ENCODE results near the gene ZBTB46.

ZBTB46 gene

GRCh38 chr20:63861981-63862901 is 31.2 kb upstream of the ZBTB46 start:
- DNase-seq (ENCODE audit: extremely low read depth, low read depth): no peak
- TF ChIP-seq CTCF (IDR thresholded peaks at IDR 0.05; ENCODE audit: low read depth, low read length, missing control alignments): no peak
- H3K4me3 ChIP-seq (replicated peaks; ENCODE audit: low read depth, low read length): no peak overlapping the region

- no peak for DNase-seq (ENCODE audit: extremely low read depth, low read depth)
- TF ChIP-seq CTCF (IDR thresholded peaks at IDR 0.05; ENCODE audit: low read depth, low read length, missing control alignments): no peak
- H3K4me3 ChIP-seq (replicated peaks; ENCODE audit: low read depth, low read length): no peak within 1 kb of the TSS
These were observed 30.4 kb upstream of the ZBTB46 start, which contains the start of gene ABHD16B for GRCh38 chr20:63861365-63861934. ABHD16B (plus strand) TSS chr20:63861498; CDS start chr20:63861541, 43 bp downstream.

GRCh38 chr20:63860325-63861051 is 29.4 kb upstream of the ZBTB46 start:
- no peak overlapping the region for H3K4me3 ChIP-seq (replicated peaks; ENCODE audit: low read depth, low read length)
- no peak for DNase-seq (ENCODE audit: extremely low read depth, low read depth)
- no peak for TF ChIP-seq CTCF (IDR thresholded peaks at IDR 0.05; ENCODE audit: low read depth, low read length, missing control alignments)

GRCh38 chr20:63859166-63859699 is 28.2 kb upstream of the ZBTB46 start:
- TF ChIP-seq CTCF (IDR thresholded peaks at IDR 0.05; ENCODE audit: low read depth, low read length, missing control alignments): no peak
- H3K4me3 ChIP-seq (replicated peaks; ENCODE audit: low read depth, low read length): no peak overlapping the region
- no peak for DNase-seq (ENCODE audit: extremely low read depth, low read depth)

- DNase-seq (ENCODE audit: extremely low read depth, low read depth): no peak
- H3K4me3 ChIP-seq (replicated peaks; ENCODE audit: low read depth, low read length): no peak overlapping the region
- TF ChIP-seq CTCF (IDR thresholded peaks at IDR 0.05; ENCODE audit: low read depth, low read length, missing control alignments): peak; percentile 54
These were observed 27.5 kb upstream of the ZBTB46 start for GRCh38 chr20:63858393-63859165.

Measured in HFF-Myc (cell line).